Measurements from ENCODE around the gene GBP1.
"Not testable (repeated sequence)": the region's sequence is repeated elsewhere in the genome, so short reads cannot be mapped to it uniquely, and the experiment has no call there.

The GBP1 gene

DNA sequence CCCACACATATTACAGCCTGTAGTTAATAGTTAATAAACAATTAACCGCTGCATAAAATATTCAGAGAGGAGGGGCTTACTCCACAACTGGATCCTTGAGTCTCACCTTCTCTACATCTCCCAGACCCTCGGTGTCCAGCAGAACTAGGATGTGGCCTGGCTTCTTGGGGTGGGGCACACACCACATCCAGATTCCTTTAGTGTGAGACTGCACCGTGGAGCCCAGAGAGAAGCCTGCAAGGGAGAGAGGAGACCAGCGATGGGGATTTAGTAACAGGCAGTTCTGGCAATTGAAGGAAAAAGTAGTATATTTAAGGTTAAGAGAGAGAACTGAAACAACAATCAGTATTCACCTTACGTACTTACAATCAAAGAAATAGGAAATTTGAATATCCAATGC lies 4.9 kb downstream of the GBP1 start:
- no peak for DNase-seq (ENCODE audit: low read depth in 1 of 2, low spot score in 1 of 2)

GRCh38 chr1:89051955-89052312 lies 13.1 kb downstream of the GBP1 start:
- DNase-seq (ENCODE audit: low read depth in 1 of 2, low spot score in 1 of 2), result no peak

- DNase-seq (ENCODE audit: low read depth in 1 of 2, low spot score in 1 of 2), result no peak
Observed at GRCh38 chr1:89051300-89051954, 13.6 kb downstream of the GBP1 start.

DNA sequence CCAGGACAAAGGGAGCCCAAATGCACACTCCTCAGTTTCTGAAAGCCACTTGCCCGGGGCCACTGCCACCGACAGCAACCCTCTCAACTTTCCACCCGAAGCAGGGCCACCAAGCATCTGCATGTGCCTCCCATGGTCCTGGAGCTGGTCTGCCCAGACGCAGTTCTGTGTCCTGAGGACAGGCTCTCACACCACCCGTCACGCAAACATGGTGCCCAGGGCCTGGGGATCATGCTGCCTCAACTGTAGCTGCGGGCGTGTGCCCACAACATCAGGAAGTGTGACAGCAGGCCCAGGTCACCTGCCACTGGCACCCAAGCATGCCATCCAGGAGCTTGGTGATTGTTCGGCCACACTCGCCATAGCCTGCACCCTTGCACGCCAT lies 14.4 kb downstream of the GBP1 start:
- DNase-seq (ENCODE audit: low read depth in 1 of 2, low spot score in 1 of 2), result no peak

- DNase-seq (ENCODE audit: low read depth in 1 of 2, low spot score in 1 of 2), result not testable (repeated sequence)
Observed at GRCh38 chr1:89049901-89050648, 14.9 kb downstream of the GBP1 start.

DNA sequence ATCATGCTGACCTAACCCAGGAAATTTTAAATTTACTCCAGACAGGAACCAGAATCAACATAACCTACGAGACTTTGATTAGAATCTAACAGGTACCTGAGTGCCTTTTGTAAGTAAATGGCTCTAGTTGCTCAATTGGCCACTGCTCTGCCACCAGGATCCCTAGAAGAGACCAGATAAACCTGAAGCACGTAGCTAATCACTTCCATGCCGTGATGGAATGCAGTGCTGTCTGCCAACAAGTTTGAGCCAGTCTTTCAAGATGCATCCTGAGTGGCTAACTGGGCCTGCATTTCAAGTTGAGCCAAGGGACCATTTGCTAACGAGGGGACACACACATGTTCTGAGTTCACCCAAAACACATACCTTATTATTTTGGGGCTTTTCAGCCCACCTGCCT lies 15.8 kb downstream of the GBP1 start:
- not testable (repeated sequence) for DNase-seq (ENCODE audit: low read depth in 1 of 2, low spot score in 1 of 2)

GRCh38 chr1:89047734-89048133 lies 17.3 kb downstream of the GBP1 start:
- no peak for DNase-seq (ENCODE audit: low read depth in 1 of 2, low spot score in 1 of 2)

DNA sequence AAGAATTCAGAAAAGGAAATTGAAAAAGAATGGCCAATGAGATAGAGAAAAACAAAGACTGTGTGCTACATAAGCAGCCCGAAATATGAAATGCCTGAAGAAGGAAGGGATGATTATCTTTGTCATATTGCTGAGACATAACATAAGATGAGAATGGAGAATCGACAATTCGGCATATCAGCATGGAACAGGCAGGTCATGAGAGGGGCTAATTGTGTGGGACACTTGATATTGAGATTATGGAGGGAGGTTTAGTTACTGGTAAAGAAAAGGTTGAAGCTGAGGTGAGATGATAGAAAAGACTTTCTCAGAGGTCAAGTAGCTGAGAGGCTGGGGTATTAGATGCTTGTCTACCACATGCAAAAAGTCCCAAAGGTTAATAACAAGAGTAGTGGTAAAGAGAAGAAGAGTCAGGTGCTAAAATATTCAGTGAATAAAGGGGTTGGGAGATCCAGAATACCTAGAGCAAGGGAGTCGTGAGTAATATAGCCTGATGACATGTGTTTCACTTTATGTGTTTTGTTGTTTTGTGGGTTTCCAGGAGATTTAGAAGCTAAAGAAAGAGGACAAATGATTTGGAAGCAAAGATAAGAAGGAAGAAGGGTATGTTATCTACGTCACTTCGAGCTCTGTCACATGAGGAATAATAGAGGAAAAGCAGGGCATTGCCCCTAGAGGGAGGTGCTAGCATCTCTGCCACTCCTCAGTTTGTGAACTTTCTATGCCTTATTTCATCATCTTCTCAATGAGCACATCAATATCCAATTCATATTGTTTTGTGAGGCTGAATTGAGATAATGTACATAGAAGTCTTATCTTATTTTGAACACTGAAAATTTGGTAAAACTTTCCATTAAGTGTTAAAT lies 18.5 kb downstream of the GBP1 start:
- DNase-seq (ENCODE audit: low read depth in 1 of 2, low spot score in 1 of 2), result not testable (repeated sequence)

DNA sequence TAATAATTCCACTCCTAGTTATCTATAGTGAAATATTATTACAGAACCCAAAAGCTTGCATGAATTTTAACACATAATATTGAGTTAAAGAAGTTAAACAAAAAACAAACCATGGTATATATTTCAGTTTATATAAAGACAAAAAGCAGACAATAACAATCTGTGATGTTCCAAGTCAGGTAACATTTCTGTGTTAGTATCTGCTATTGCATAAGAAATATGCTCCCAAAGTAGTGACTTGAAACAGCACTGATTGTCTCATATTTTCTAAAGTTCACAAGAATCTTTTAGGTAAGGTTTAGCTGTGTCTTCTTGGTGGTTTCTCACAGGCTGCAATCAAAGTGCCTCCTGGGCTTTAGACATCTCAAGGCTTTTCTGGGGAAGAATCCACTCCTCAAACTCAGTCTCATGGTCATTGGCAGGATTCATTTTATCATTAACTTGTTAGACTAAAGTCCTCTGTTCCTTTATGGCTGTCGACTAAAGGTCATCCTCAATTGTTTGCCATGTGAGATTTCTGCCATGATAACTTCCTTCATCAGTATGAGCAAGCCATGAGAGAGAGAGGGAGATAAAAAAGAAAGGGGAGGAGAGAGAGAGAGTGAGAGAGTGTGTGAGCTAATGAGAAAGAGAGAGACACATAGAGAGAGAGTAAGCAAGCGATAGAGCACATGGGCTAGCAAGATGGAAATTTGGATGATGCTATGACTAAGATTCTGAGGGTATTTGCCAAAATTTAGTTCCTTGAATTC lies 19.9 kb downstream of the GBP1 start:
- DNase-seq (ENCODE audit: low read depth in 1 of 2, low spot score in 1 of 2), result no peak

GRCh38 chr1:89043940-89044339 lies 21.1 kb downstream of the GBP1 start:
- no peak for DNase-seq (ENCODE audit: low read depth in 1 of 2, low spot score in 1 of 2)

GRCh38 chr1:89042491-89042890 lies 22.5 kb downstream of the GBP1 start:
- no peak for DNase-seq (ENCODE audit: low read depth in 1 of 2, low spot score in 1 of 2)

DNA sequence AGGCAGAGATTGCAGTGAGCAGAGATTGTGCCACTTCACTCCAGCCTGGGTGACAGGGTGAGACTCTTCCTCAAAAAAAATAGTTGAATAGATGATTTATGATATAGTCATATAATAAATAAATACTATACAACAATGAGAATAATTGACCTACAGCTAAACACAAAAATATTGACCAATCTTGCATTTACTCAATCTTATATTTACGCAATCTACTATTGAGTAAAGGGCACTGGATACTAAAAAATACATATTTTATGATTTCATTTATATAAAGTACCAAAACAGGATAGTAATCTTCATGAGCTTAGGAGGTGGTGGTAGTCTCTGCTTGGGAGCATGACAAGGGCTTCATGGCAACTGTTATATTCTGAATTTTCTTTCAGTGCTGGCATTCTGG lies 23.3 kb downstream of the GBP1 start:
- no peak for DNase-seq (ENCODE audit: low read depth in 1 of 2, low spot score in 1 of 2)

DNA sequence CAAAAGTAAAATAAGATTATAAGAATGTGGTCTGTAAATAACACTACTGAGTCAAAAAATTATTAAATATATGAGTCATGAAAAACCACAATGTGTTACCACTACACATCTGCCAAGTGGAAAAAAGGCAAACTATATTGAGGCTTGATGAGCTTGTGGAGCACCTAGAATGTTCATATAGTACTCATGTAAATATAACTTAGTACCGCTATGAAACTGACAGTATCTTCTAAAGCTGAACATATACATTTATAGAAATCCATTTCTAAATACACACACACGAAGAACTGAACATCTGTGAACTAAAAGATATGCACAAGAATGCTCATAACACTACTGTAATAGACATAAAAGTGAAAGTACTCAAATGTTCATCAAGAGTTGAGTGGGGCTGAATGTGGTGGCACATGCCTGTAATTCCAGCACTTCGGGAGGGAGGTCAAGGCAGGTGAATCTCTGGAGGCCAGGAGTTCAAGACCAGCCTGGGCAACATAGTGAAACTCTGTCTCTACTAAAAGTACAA lies 23.8 kb downstream of the GBP1 start:
- DNase-seq (ENCODE audit: low read depth in 1 of 2, low spot score in 1 of 2), result no peak

GRCh38 chr1:89040315-89040626 lies 24.7 kb downstream of the GBP1 start:
- no peak for DNase-seq (ENCODE audit: low read depth in 1 of 2, low spot score in 1 of 2)

- no peak for DNase-seq (ENCODE audit: low read depth in 1 of 2, low spot score in 1 of 2)
Observed at GRCh38 chr1:89037186-89037585, 27.8 kb downstream of the GBP1 start.

DNA sequence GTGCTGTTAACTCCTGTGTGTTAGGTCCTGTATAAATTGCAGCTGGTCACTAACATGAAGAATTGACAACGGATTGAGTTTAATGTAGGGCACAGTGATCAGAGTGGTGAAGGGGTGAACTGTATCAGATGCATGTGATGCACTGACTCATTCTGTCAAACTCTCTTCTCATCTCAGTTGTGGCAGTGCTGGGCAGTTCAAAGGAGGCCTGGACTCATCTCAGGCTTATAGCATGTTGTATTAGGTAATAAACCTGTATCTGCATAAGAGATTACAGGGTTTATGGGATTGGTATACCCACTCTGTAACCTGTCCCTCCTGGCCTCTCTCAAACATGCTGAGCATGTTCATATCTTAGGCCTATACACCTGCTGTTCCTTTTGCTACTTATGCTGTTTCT lies 29.9 kb downstream of the GBP1 start:
- DNase-seq (ENCODE audit: low read depth in 1 of 2, low spot score in 1 of 2), result no peak

- DNase-seq (ENCODE audit: low read depth in 1 of 2, low spot score in 1 of 2), result not testable (repeated sequence)
Observed at GRCh38 chr1:89034004-89034403, 31.0 kb downstream of the GBP1 start.

DNA sequence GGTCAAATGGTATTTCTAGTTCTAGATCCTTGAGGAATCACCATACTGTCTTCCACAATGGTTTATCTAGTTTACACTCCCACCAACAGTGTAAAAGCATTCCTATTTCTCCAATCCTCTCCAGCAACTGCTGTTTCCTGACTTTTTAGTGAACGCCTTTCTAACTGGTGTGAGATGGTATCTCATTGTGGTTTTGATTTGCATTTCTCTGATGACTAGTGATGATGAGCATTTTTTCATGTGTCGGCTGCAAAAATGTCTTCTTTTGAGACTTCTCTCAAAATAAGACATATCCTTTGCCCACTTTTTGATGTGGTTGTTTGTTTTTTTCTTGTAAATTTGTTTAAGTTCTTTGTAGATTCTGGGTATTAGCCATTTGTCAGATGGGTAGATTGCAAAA lies 36.0 kb downstream of the GBP1 start:
- not testable (repeated sequence) for DNase-seq (ENCODE audit: low read depth in 1 of 2, low spot score in 1 of 2)

DNA sequence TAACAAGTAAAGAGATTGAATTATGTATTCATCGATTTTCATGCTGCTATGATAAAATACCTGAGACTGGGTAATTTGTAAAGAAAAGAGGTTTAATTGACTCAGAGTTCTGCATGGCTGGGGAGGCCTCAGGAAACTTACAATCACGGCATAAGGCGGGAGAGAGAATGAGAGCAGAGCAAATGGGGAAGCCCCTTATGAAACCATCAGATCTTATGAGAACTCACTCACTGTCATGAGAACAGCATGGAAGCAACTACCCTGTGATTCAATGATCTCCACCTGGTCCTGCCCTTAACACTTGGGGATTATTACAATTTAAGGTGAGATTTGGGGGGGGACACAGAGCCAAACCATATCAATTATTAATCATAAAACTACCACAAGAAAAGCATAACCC lies 39.1 kb downstream of the GBP1 start:
- DNase-seq (ENCODE audit: low read depth in 1 of 2, low spot score in 1 of 2), result no peak

GRCh38 chr1:89023026-89023425 lies 42.0 kb downstream of the GBP1 start:
- DNase-seq (ENCODE audit: low read depth in 1 of 2, low spot score in 1 of 2), result no peak

Measured in stimulated activated CD4-positive, alpha-beta T cell treated with anti-CD3 and anti-CD28 coated beads, Interleukin-15, amount 100 ng/mL, for 1 hour (primary cell).